Measurements from ENCODE around the gene USP43.
"Not testable (repeated sequence)": the region's sequence is repeated elsewhere in the genome, so short reads cannot be mapped to it uniquely, and the experiment has no call there.

USP43 gene
- total RNA-seq = 0.31 to 0.54 reads per million in 2 donors

GRCh38 chr17:9644910-9645751, at the start of gene USP43:
TSS of gene USP43 (plus strand) at chr17:9645517. CDS start at chr17:9645633, 116 bp downstream.
- DNase-seq = peak in 2 of 5 experiments; percentile 9 to 23

GRCh38 chr17:9597638-9598037, 47.7 kb upstream of the USP43 start:
- DNase-seq = not testable (repeated sequence)

GRCh38 chr17:9598661-9599060, 46.7 kb upstream of the USP43 start:
- DNase-seq = no peak

- not testable (repeated sequence) for DNase-seq
Measured at GRCh38 chr17:9604583-9604982, 40.7 kb upstream of the USP43 start.

- DNase-seq = no peak
Measured at GRCh38 chr17:9606453-9606852, 38.9 kb upstream of the USP43 start.

- DNase-seq = not testable (repeated sequence)
Measured at GRCh38 chr17:9607058-9607457, 38.3 kb upstream of the USP43 start.

- no peak for DNase-seq
Measured at GRCh38 chr17:9611557-9611956, 33.8 kb upstream of the USP43 start.

- no peak for DNase-seq
Measured at GRCh38 chr17:9612006-9612405, 33.3 kb upstream of the USP43 start.

GRCh38 chr17:9615486-9615885, 29.8 kb upstream of the USP43 start:
- DNase-seq = no peak

- DNase-seq = no peak
Measured at GRCh38 chr17:9622961-9623360, 22.4 kb upstream of the USP43 start.

GRCh38 chr17:9628509-9628908, 16.8 kb upstream of the USP43 start:
- no peak for DNase-seq

GRCh38 chr17:9632741-9633140, 12.6 kb upstream of the USP43 start:
- no peak for DNase-seq

- DNase-seq = no peak
Measured at GRCh38 chr17:9635340-9635739, 10.0 kb upstream of the USP43 start.

- no peak for DNase-seq
Measured at GRCh38 chr17:9636501-9636900, 8.8 kb upstream of the USP43 start.

- not testable (repeated sequence) for DNase-seq
Measured at GRCh38 chr17:9640388-9640787, 4.9 kb upstream of the USP43 start.

- no peak for DNase-seq
Measured at GRCh38 chr17:9643611-9644010, 1.7 kb upstream of the USP43 start.

- peak in 1 of 5 experiments; percentile 38 for DNase-seq
Measured at GRCh38 chr17:9645851-9646545, 681 bp downstream of the USP43 start.

- DNase-seq = no peak
Measured at GRCh38 chr17:9646546-9646885, 1.2 kb downstream of the USP43 start.

GRCh38 chr17:9647014-9647413, 1.7 kb downstream of the USP43 start:
- no peak for DNase-seq

GRCh38 chr17:9648521-9649110, 3.3 kb downstream of the USP43 start:
- DNase-seq = no peak

GRCh38 chr17:9658593-9659211, 13.4 kb downstream of the USP43 start:
- no peak for DNase-seq

- no peak for DNase-seq
Measured at GRCh38 chr17:9661027-9661426, 15.7 kb downstream of the USP43 start.

- not testable (repeated sequence) for DNase-seq
Measured at GRCh38 chr17:9663511-9663910, 18.2 kb downstream of the USP43 start.
